Neuron (in vitro differentiated cells): ENCODE results near the gene CRISPLD2.
"Not testable (repeated sequence)": the region's sequence is repeated elsewhere in the genome, so short reads cannot be mapped to it uniquely, and the experiment has no call there.

Experiments used
- H2AFZ ChIP-seq: one replicate; pipeline ENCODE4 v1.6.1; 2013; ENCODE audit warnings: low read depth, mild to moderate bottlenecking, inconsistent platforms, low read length, moderate library complexity
- H3K27me3 ChIP-seq: one replicate; pipeline ENCODE4 v1.6.1; 2013; ENCODE audit warnings: low read length; ENCODE audit not compliant: insufficient read depth
- H3K36me3 ChIP-seq: one replicate; pipeline ENCODE4 v1.6.1; 2013; ENCODE audit warnings: low read length; ENCODE audit not compliant: insufficient read depth
- H3K4me1 ChIP-seq: one replicate; pipeline ENCODE4 v1.6.1; 2013; ENCODE audit warnings: low read length; ENCODE audit not compliant: insufficient read depth
- H3K4me3 ChIP-seq: 2 replicates; pipeline ENCODE4 v1.5.1; 2013; ENCODE audit warnings: mild to moderate bottlenecking, low read length, moderate library complexity
- H3K9me3 ChIP-seq: one replicate; pipeline ENCODE4 v1.6.1; 2013; ENCODE audit warnings: low read length

Gene CRISPLD2

DNA sequence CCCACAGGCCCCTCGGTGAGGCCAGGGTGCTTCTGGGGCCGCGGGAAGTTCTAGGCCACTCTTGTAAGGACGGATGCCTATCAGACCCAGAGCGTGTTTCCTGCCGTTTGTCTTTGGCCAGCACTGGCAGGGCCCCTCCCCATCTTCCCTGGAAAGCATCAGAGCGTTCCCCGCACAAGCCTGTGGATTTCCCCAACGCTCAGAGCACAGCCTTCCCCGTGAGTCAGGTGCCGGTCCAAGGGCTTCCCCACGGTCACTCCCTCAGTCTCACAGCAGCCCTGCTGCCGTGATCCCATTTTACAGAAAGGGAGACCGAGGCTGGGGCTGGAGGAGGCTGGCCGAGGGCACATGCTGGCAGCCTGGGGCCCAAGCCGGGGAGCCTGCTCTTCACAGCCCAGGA lies 33.7 kb downstream of the CRISPLD2 start:
- Histone ChIP-seq H3K36me3 (no peaks in the 10 kb centered on the region), H3K27me3 (peaks cover 11% of the 10 kb centered on the region), H3K4me3 (no peak overlapping the region), H3K9me3 (peaks cover 2% of the 10 kb centered on the region), H3K4me1 (no peaks in the 10 kb centered on the region), H2AFZ (no peak overlapping the region)

DNA sequence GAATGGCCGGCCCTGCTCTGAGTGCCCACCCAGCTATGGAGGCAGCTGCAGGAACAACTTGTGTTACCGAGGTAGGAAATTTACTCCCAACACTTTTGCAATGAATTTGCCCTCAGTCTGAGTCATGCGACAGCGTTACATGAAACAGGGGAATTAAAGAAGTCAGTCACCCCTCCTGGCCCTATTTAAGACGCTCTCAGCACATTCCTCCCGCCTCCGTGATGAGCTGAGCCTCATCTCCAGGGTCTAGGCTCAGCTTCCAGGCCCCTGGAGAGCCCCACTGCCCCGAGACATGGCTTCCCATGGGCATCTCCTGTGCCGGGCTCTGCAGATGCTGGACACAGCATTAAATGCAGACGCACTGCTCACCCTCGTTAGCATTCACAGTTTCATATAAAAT lies 35.0 kb downstream of the CRISPLD2 start:
- no peak overlapping the region for H3K4me3 ChIP-seq
- no peaks in the 10 kb centered on the region for H3K36me3 ChIP-seq
- no peak overlapping the region for H2AFZ ChIP-seq
- no peaks in the 10 kb centered on the region for H3K4me1 ChIP-seq
- peaks cover 2% of the 10 kb centered on the region for H3K9me3 ChIP-seq
- peaks cover 10% of the 10 kb centered on the region for H3K27me3 ChIP-seq

DNA sequence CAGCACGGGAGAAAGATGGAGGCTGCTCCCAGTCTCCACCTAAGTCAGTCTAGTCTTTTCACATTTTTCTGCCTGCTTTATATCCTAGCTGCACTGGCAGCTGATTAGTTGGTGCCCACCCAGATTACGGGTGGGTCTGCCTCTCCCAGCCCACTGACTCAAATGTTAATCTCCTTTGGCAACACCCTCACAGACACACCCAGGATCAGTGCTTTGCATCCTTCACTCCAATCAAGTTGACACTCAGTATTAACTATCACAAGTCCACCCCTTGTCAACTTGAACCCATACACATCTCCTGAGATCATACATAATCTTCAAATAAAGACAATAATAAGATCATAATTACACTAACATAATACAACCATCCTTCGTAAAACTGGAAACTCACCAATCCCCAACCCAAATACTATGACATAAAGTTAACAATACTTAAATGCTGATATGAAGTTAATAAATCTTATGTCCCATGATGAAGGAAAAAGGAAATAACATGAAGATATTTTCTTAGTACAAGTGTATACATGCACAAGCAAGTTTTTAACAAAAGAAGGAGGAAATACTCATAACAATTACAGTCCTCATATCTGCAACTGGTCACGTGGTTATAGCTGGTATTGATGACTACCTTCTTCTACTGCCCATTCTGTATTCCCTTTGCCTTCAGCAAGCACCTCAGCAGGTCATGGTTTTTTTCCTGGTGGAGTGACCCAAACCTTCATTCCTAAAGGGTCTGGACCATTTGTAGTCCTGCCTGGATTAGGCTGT lies 35.8 kb downstream of the CRISPLD2 start:
- H3K27me3 ChIP-seq: peaks cover 10% of the 10 kb centered on the region
- H3K9me3 ChIP-seq, H2AFZ ChIP-seq, H3K4me3 ChIP-seq, H3K4me1 ChIP-seq, H3K36me3 ChIP-seq: not testable (repeated sequence)

DNA sequence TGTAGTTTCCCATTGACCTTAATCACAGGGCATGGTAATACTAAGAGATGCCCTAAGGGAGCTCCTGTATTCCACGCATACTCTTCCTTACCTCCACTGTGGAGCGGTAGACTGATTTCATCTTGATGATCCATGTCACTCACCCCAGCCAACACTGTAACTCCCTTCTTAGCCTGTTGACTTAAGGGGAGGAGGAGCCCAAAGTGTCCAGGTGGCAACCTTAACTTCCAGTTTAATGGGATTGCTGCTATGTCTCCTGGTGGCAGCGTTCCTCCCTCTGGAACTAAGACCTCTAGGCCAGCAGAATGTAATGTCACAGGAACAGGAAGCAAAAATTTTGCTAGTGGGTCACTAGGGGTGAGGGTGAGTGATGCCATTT lies 36.4 kb downstream of the CRISPLD2 start:
- not testable (repeated sequence) for H3K9me3 ChIP-seq, H3K4me1 ChIP-seq, H3K4me3 ChIP-seq, H3K36me3 ChIP-seq, H2AFZ ChIP-seq
- H3K27me3 ChIP-seq: peaks cover 10% of the 10 kb centered on the region

DNA sequence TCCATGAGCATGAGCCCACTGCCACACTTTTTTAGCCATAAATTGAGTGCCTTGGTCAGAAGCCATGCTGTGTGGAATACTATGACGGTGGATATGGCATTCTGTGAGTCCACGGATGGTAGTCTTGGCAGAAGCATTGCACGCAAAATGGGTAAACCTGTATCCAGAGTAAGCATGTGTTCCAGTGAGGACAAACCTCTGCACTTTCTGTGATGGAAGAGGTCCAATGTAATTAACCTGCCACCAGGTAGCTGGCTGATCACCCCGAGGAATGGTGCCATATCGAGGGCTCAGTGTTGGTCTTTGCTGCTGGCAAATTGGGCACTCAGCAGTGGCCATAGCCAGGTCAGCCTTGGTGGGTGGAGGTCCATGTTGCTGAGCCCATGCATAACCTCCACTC lies 37.0 kb downstream of the CRISPLD2 start:
- not testable (repeated sequence) for H3K4me1 ChIP-seq, H3K36me3 ChIP-seq, H3K4me3 ChIP-seq, H3K9me3 ChIP-seq, H2AFZ ChIP-seq
- peaks cover 10% of the 10 kb centered on the region for H3K27me3 ChIP-seq

DNA sequence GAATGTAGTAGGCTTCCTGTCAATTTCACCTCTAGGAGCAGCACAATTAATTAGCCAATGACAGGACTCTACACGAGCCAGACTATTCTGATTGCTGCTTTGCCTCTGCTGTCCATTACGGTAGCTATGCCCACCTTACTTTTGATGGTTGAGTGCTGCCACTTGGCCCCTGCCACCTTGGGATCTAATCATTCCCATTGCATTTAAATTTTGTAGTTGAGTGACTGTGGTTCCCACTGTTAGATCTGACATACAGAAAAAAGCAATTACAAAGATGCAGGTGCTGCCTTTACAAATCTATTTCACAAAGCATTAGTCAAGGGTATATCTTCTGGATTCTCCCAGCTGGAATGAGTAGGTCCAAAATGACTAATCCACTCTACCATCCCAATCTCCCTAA lies 39.9 kb downstream of the CRISPLD2 start:
- Histone ChIP-seq H3K4me3 (no peak overlapping the region), H2AFZ (no peak overlapping the region)

DNA sequence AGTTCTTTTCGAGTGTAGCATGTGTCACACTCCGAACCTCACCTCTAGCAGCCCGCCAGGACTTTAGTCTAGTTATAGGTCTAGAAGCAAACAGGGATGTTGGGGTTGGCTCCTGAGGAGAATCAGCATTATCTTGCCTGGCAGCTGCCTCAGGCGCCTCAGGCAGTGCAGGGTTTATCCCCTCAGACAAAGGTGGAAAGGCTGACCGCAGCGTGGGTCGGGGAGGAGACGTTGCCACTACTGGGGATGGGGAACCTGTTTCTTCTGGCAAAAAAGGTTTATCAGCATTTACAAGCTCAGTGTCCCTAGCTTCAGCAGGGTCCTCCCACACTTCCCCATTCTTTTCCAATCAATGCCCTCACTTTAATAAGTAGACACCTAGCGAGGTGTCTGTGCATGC lies 40.6 kb downstream of the CRISPLD2 start:
- peaks cover 3% of the 10 kb centered on the region for H3K4me1 ChIP-seq
- no peaks in the 10 kb centered on the region for H3K36me3 ChIP-seq
- H3K27me3 ChIP-seq: no peaks in the 10 kb centered on the region
- peaks cover 7% of the 10 kb centered on the region for H3K9me3 ChIP-seq
- H3K4me3 ChIP-seq: no peak overlapping the region
- no peak overlapping the region for H2AFZ ChIP-seq

More for the DNA sequence above, 39.9 kb downstream of the CRISPLD2 start:
- H3K4me1 ChIP-seq: peaks cover 3% of the 10 kb centered on the region
- H3K9me3 ChIP-seq: peaks cover 7% of the 10 kb centered on the region
- H3K27me3 ChIP-seq: no peaks in the 10 kb centered on the region
- H3K36me3 ChIP-seq: no peaks in the 10 kb centered on the region

DNA sequence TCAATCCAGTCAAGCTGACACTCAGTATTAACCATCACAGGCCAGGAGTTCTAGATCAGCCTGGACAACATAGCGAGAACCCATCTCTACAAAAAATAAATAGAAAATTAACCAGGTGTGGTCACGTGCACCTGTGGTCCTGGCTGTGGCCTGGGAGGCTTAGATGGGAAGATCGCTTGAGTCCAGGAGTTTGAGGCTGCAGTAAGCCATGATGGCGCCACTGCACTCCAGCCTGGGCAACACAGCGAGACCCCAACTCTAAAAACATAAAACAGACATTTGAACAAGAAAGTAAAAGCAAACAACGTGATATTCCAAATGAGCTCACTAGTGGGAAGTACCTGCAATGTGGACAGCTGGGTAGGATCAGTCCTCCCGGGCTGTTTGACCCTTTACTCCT lies 41.9 kb downstream of the CRISPLD2 start:
- Histone ChIP-seq H3K4me3 (no peak overlapping the region), H2AFZ (no peak overlapping the region), H3K27me3 (no peaks in the 10 kb centered on the region), H3K4me1 (peaks cover 3% of the 10 kb centered on the region), H3K36me3 (no peaks in the 10 kb centered on the region), H3K9me3 (peaks cover 7% of the 10 kb centered on the region)

DNA sequence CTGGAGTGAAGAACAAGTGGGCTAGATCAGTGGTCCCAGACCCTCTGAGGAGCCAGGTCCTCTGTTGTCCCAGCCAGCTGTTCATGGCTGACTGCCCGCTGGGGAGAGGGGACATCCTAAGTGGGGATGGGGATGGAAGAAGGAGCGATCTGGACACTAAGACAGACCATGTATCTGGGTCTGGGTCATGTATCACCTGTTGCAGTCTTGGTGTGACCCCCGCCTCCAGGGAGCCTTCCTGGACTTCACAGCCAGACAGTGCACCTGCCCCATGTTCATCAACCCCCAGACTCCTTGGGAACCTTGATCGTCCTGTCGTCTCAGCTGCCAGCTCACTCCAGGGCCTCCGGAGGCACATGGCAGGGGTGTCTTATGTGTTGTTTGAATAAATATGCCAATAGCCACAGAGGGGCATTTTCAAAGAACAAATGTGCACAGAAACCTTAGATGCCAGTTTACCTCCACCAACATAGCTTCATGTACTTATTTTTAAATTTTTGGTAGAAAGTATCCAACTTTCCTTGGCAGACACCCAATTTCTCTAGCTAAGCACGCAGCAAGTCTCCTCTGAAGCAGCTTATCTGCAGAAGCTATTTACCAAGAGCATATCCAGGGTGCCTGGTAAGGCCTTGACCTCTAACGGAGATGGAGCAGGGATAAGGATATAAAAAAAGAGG lies 43.2 kb downstream of the CRISPLD2 start:
- Histone ChIP-seq H3K27me3 (peaks cover 4% of the 10 kb centered on the region), H3K36me3 (no peaks in the 10 kb centered on the region), H3K4me1 (peaks cover 3% of the 10 kb centered on the region)

DNA sequence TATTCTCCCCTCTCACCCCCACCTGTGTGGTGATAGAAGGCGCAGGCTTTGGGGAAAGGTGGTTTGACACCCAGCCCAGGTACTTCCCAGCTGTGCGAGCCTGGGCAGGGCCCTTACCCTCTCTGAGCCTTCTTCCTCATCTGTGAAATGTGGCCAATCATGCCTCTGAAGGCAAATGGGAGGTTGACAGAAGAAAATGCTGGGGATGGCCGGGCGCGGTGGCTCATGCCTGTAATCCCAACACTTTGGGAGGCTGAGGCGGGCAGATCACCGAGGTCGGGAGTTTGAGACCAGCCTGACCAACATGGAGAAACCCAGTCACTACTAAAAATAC lies 43.7 kb downstream of the CRISPLD2 start:
- H3K4me1 ChIP-seq: peaks cover 3% of the 10 kb centered on the region
- no peaks in the 10 kb centered on the region for H3K36me3 ChIP-seq
- peaks cover 8% of the 10 kb centered on the region for H3K9me3 ChIP-seq
- no peak overlapping the region for H2AFZ ChIP-seq
- no peak overlapping the region for H3K4me3 ChIP-seq
- H3K27me3 ChIP-seq: peaks cover 4% of the 10 kb centered on the region

More for the DNA sequence above, 43.2 kb downstream of the CRISPLD2 start:
- Histone ChIP-seq H3K4me3 (no peak overlapping the region), H3K9me3 (peaks cover 8% of the 10 kb centered on the region), H2AFZ (no peak overlapping the region)

DNA sequence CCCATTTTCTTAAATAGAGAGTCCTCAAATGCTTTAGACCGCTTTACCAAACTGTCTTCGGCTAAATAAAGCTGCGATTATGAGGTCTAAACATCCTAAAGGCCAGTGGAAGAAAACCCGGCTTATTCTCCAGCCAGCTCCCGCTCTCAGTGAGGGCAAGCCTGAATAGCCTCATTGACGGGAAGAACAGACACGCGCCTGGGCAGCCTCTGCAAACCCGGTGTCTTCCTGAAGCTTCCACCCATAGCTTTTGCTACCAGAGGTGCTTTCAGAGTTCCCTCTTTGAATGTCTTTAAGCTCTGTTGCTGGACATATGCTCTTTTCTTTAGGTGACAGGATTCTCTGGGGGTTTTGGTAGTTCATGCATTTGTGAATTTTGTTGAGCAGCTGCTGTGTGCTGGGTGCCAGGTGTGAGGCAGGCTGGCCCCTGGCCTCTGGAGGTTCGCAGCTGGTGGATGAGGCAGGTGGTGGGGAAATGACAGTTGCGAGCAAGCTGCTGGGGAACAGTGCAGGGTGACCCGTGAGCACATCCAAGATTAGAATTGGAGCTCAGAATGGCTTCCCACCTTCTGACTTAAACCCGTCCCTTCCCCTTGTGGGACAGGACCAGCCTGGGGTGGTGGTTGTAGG lies 44.7 kb downstream of the CRISPLD2 start:
- H3K36me3 ChIP-seq: no peaks in the 10 kb centered on the region
- no peak overlapping the region for H3K4me3 ChIP-seq

DNA sequence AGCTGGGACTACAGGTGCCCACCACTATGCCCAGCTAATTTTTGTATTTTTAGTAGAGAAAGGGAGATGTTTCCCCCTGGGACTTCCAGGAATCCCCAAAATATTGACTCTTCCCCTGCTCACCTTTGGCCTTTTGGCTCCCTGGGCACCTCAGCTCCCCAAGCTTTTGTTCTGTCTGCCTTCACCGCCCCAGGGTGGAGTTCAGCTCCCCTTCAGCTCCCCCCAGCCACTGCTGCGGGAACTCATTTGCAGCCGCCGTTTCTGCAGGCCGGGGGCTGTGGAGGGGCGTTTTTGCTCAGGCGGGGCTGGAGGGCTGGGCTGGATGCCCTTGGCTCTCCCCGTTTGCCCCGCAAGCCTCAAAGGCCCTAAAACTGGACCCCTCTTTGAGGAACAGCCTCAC lies 47.9 kb downstream of the CRISPLD2 start:
- H2AFZ ChIP-seq: no peak overlapping the region
- H3K9me3 ChIP-seq: peaks cover 4% of the 10 kb centered on the region
- H3K36me3 ChIP-seq: no peaks in the 10 kb centered on the region
- peaks cover 8% of the 10 kb centered on the region for H3K27me3 ChIP-seq
- no peak overlapping the region for H3K4me3 ChIP-seq
- peaks cover 3% of the 10 kb centered on the region for H3K4me1 ChIP-seq

More for the DNA sequence above, 44.7 kb downstream of the CRISPLD2 start:
- H2AFZ ChIP-seq: no peak overlapping the region
- peaks cover 3% of the 10 kb centered on the region for H3K4me1 ChIP-seq
- H3K27me3 ChIP-seq: peaks cover 8% of the 10 kb centered on the region
- peaks cover 8% of the 10 kb centered on the region for H3K9me3 ChIP-seq

DNA sequence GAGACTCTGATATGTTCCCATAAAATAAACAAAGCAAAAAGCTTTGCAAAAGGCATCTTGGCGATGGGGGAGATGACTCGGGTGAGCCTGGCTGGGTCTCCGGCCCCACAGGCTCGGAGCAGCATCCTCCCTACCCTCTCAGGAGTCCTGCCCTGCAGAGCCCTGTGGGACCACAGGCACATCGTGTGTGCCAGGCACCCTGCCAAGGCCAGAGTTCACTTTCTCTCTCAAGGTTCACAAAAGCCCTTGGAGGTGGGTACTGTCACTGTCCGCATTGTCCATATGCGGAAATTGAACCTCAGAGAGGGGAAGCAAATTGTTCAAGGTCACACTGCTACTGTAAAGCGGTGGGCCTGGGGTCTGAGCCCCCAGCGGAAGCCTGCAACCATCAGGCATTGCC lies 48.5 kb downstream of the CRISPLD2 start:
- Histone ChIP-seq H3K4me3 (no peak overlapping the region), H3K9me3 (peaks cover 3% of the 10 kb centered on the region), H3K36me3 (no peaks in the 10 kb centered on the region), H3K4me1 (peaks cover 3% of the 10 kb centered on the region), H3K27me3 (peaks cover 8% of the 10 kb centered on the region), H2AFZ (no peak overlapping the region)
